GM20000 (cell line): ENCODE data around the gene KCP.

Experiments used
- DNase-seq: peaks from one replicate; pipeline ENCODE4 v3.0.0; 2012; ENCODE audit warnings: low spot score
- CTCF ChIP-seq: IDR thresholded peaks from 2 replicates; pipeline ENCODE4 v1.5.1; 2012; ENCODE audit warnings: mild to moderate bottlenecking, control low read depth; ENCODE audit errors: extremely low read depth, missing control alignments

The KCP gene

GRCh38 chr7:128922496-128923410 is 12.2 kb upstream of the KCP start:
- no peak for DNase-seq
- TF ChIP-seq CTCF, result no peak

- no peak for DNase-seq
- TF ChIP-seq CTCF, result no peak
These were observed 11.4 kb upstream of the KCP start for GRCh38 chr7:128921866-128922440.

- TF ChIP-seq CTCF, result no peak
- DNase-seq, result no peak
These were observed 10.5 kb upstream of the KCP start for GRCh38 chr7:128920913-128921582.

- TF ChIP-seq CTCF, result no peak
- DNase-seq, result no peak
These were observed 9.6 kb upstream of the KCP start for GRCh38 chr7:128919881-128920799.

- TF ChIP-seq CTCF, result no peak
- DNase-seq, result no peak
These were observed 8.7 kb upstream of the KCP start for GRCh38 chr7:128919241-128919640.

GRCh38 chr7:128918016-128918665 is 7.6 kb upstream of the KCP start:
- no peak for DNase-seq
- no peak for TF ChIP-seq CTCF
